GM12865 (cell line): Measurements from ENCODE around the gene RAP2A.
A peak's percentile ranks its signal among the peaks of the same experiment; 100 is the strongest.

Experiments
- DNase-seq: peaks from one replicate; pipeline ENCODE4 v3.0.0; 2010; ENCODE audit warnings: low read depth
- H3K4me3 ChIP-seq: 2 replicates; pipeline ENCODE4 v1.5.1; 2011; ENCODE audit warnings: mild to moderate bottlenecking, low read depth, low read length, control low read depth
- CTCF ChIP-seq: IDR thresholded peaks from 2 replicates; pipeline ENCODE4 v1.5.1; 2011; ENCODE audit warnings: low read length, control low read depth, low read depth, inconsistent platforms; ENCODE audit not compliant: insufficient read depth; ENCODE audit errors: missing control alignments

RAP2A gene

GRCh38 chr13:97433727-97434396, at the start of gene RAP2A:
Gene RAP2A (plus strand): TSS chr13:97434169. CDS start chr13:97434471, 302 bp downstream.
- peak; percentile 96 for DNase-seq
- TF ChIP-seq CTCF, result peak; percentile 6
- peak within 1 kb of the TSS; percentile 99 for H3K4me3 ChIP-seq

GRCh38 chr13:97384371-97384770, 49.6 kb upstream of the RAP2A start:
- TF ChIP-seq CTCF, result no peak
- no peak overlapping the region for H3K4me3 ChIP-seq
- DNase-seq, result no peak

DNA sequence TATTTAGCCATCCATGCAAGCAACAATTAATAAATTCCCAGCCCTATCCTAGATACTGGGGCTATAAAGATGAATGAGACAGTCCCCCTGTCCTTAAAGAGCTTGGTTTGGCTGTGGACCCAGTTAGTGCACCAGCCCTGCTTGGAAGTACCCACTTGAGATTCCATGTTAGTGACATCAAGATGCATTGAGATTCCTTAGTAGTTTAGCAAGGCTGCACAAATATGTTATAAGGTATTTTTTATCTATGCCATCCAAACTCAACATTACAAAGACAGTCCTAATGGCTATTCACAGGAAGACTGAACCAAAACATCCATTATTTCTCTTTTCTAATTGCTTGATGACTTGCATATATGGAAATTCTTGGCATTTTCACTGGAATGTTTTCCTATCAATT, 48.8 kb upstream of the RAP2A start:
- no peak for DNase-seq
- H3K4me3 ChIP-seq, result no peak overlapping the region
- no peak for TF ChIP-seq CTCF

- no peak for TF ChIP-seq CTCF
- H3K4me3 ChIP-seq, result no peak overlapping the region
- DNase-seq, result no peak
These were observed 48.1 kb upstream of the RAP2A start for GRCh38 chr13:97385854-97386253.

- TF ChIP-seq CTCF, result no peak
- no peak overlapping the region for H3K4me3 ChIP-seq
- peak; percentile 15 for DNase-seq
These were observed 47.0 kb upstream of the RAP2A start for GRCh38 chr13:97386801-97387484.

DNA sequence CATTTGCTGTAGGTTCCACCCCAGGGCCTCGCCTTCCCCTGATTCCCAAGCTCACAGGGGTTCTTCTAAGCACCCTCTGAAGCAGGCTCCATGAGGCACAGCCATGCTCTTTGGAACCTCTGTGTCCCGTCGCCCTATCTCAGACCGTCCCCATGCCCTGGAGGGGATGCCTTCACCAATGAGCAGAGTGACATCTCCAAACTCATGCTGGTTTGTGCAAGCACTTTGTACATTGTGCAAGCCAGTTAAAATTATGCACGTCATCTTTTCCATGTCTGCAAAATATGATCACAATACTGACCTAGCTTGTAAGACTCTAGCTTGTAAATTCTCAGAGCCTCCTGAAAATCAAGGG, 46.5 kb upstream of the RAP2A start:
- DNase-seq, result no peak
- no peak overlapping the region for H3K4me3 ChIP-seq
- TF ChIP-seq CTCF, result no peak
